HepG2 (cell line): ENCODE results near the gene ATP1A2. TPM values are rescaled to one million over a fixed set of nuclear protein-coding genes. Genes with fewer than 3 reads are reported as not detected.

Experiments
- ATAD3A ChIP-seq: sonication (generic); formaldehyde crosslinking; IDR thresholded peaks from 2 replicates; pipeline ENCODE4 v1.4.0; 2020; ENCODE audit warnings: missing genetic modification reagents
- CC2D1A ChIP-seq: sonication (generic); formaldehyde crosslinking; IDR thresholded peaks from 2 replicates; pipeline ENCODE4 v1.8.1; 2023; ENCODE audit warnings: mild to moderate bottlenecking, missing genetic modification reagents
- NFATC3 ChIP-seq: sonication (generic); formaldehyde crosslinking; IDR thresholded peaks from 2 replicates; pipeline ENCODE4 v1.5.1; 2020; ENCODE audit warnings: mild to moderate bottlenecking, missing genetic modification reagents
- NFYC ChIP-seq: IDR thresholded peaks from 2 replicates; pipeline ENCODE4 v1.6.1; 2016; ENCODE audit warnings: missing genetic modification reagents, missing compliant biosample characterization
- RXRB ChIP-seq: IDR thresholded peaks from 2 replicates; pipeline ENCODE4 v1.6.1; 2016; ENCODE audit warnings: borderline replicate concordance, missing genetic modification reagents, missing compliant biosample characterization
- SIX4 ChIP-seq: sonication (generic); formaldehyde crosslinking; IDR thresholded peaks from 2 replicates; pipeline ENCODE4 v1.4.0; 2020; ENCODE audit warnings: missing genetic modification reagents
- SOX13 ChIP-seq, 3 experiments: fragments of 450-650 bp in 1 of 3; sonication (generic) in 1 of 3; formaldehyde crosslinking in 1 of 3; IDR thresholded peaks in 2 of 3; conservative IDR thresholded peaks in 1 of 3; 2 replicates each; pipeline versions ENCODE4 v1.5.0 to v1.6.1; 2016 to 2020; ENCODE audit warnings: antibody characterized with exemption in 1 of 3, mild to moderate bottlenecking in 1 of 3, missing compliant biosample characterization in 1 of 3, missing genetic modification reagents in 1 of 3, moderate library complexity in 1 of 3
- SOX5 ChIP-seq: IDR thresholded peaks from 2 replicates; pipeline ENCODE4 v1.6.1; 2016; ENCODE audit warnings: borderline replicate concordance
- SRSF9 ChIP-seq: fragments of 200-400 bp; formaldehyde crosslinking; IDR thresholded peaks from 2 replicates; pipeline ENCODE4 v1.6.1; 2018; ENCODE audit warnings: borderline replicate concordance, mild to moderate bottlenecking, low read depth, low read length; ENCODE audit not compliant: insufficient read depth, poor library complexity, severe bottlenecking
- ZNF180 ChIP-seq: sonication (generic); formaldehyde crosslinking; IDR thresholded peaks from 2 replicates; pipeline ENCODE4 v1.4.0; 2020; ENCODE audit warnings: low read depth, missing genetic modification reagents, borderline replicate concordance
- ZNF296 ChIP-seq: sonication (generic); formaldehyde crosslinking; conservative IDR thresholded peaks from 2 replicates; pipeline ENCODE4 v1.5.0; 2020; ENCODE audit warnings: mild to moderate bottlenecking, missing genetic modification reagents
- ZNF709 ChIP-seq: sonication (generic); formaldehyde crosslinking; IDR thresholded peaks from 2 replicates; pipeline ENCODE4 v1.5.0; 2020; ENCODE audit warnings: mild to moderate bottlenecking, missing genetic modification reagents
- ZNF775 ChIP-seq: sonication (generic); formaldehyde crosslinking; IDR thresholded peaks from 2 replicates; pipeline ENCODE4 v1.4.0; 2020; ENCODE audit warnings: missing genetic modification reagents, mild to moderate bottlenecking, moderate library complexity, borderline replicate concordance
- ZNF780A ChIP-seq: sonication (generic); formaldehyde crosslinking; IDR thresholded peaks from 2 replicates; pipeline ENCODE4 v1.8.0; 2022; ENCODE audit warnings: mild to moderate bottlenecking, missing genetic modification reagents, moderate library complexity
- polyA plus RNA-seq, 8 experiments: library from polyadenylated mRNA; depleted of rRNA in 3 of 8; stranded (reverse) in 7 of 8; unstranded in 1 of 8; fragments of >200 nt; fragmentation: Illumina TruSeq in 4 of 8; extraction: Trizol in 4 of 8; gene quantifications; 2 replicates each; pipeline versions ENCODE4 v1.2.1 to v1.2.3, GENCODE V29; 2011 to 2016; ENCODE audit warnings: low read depth in 4 of 8, missing spikeins in 1 of 8, mixed read lengths in 1 of 8; ENCODE audit not compliant: insufficient read depth in 1 of 8
- total RNA-seq, 5 experiments: library from RNA; depleted of rRNA; stranded (reverse); fragments of >200 nt; fragmentation: Illumina TruSeq; extraction: Trizol; gene quantifications; 2 replicates each; pipeline ENCODE4 v1.2.3, GENCODE V29; 2016; ENCODE audit warnings: low read depth in 1 of 5
- TF ChIP-seq, protein P1 (sequence below): sonication (generic); formaldehyde crosslinking; IDR thresholded peaks from 2 replicates; pipeline ENCODE4 v1.5.0; 2020; ENCODE audit warnings: missing genetic modification reagents, mild to moderate bottlenecking, borderline replicate concordance
- TF ChIP-seq, protein P2 (sequence below): sonication (generic); formaldehyde crosslinking; IDR thresholded peaks from 2 replicates; pipeline ENCODE4 v1.8.1; 2023; ENCODE audit warnings: mild to moderate bottlenecking, moderate library complexity, missing genetic modification reagents
- TF ChIP-seq, protein P3 (sequence below): IDR thresholded peaks from 2 replicates; pipeline ENCODE4 v1.6.1; 2012; ENCODE audit warnings: inconsistent platforms
- TF ChIP-seq, protein P4 (sequence below): sonication (generic); formaldehyde crosslinking; IDR thresholded peaks from 2 replicates; pipeline ENCODE4 v1.4.0; 2020; ENCODE audit warnings: mild to moderate bottlenecking, missing genetic modification reagents

ATP1A2 gene
- total and polyA plus RNA-seq, 2 of the 13 experiments (the other 11 are each of a cell fraction or from before 2014, with no cell fraction given), result 0.16 TPM; not detected in 1

DNA sequence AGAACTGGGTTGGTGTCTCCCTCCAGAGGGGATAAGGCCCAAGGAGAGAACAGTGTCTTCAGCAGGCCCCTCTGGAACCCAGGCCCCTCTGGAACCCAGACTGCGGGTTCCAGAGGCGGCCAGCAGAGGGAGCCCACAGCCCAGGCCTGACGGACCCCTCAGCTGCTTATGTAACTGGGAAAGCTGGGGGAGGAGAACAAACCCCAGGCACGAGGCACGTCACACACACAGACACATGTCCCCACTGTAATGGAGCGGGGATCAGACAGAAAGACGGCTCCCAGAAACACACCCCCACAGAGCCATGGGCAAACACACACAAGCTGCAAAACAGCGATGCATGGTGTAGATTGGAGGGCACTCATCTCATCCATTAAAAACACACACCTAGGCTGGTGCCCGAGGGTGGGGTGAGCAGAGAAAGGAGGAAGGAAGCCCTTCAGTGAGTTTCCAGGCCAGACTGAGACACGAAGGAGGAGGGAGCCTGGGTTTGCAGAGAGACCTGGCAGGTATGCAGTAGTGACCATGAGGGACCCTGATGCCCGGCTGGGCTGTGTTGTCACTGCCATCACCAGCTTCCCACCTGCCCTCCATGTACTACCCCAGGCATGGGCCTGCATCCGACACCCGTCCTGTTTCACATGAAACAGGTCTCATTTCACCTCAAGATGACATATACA lies 14.4 kb upstream of the ATP1A2 start (continued):
- TF ChIP-seq NFYC (CRISPR knock-in tag) (no peak), NFATC3 (CRISPR knock-in tag) (no peak), ZNF780A (CRISPR knock-in tag) (no peak), CC2D1A (CRISPR knock-in tag) (0 out of 2 replicates have a peak, but pooled peaks have one; percentile 42), ZNF709 (peak; percentile 59; the same call in 1 of the 2 replicates), SRSF9 (no peak), RXRB (no peak), SOX13 (IDR thresholded peaks at IDR 0.05) (no peak), SOX13 (CRISPR knock-in tag; conservative IDR thresholded peaks at IDR 0.05 in 1 of 2, IDR thresholded peaks at IDR 0.05 in 1 of 2) (peak in 1 of 2 experiments; percentile 39; a peak in 1 of 4 replicates), ATAD3A (CRISPR knock-in tag) (no peak), ZNF180 (CRISPR knock-in tag) (no peak), SIX4 (CRISPR knock-in tag) (no peak), SOX5 (peak; percentile 37; the same call in 1 of the 2 replicates), ZNF775 (CRISPR knock-in tag) (no peak), ZNF296 (CRISPR knock-in tag) (no peak)
- TF ChIP-seq, protein P1, sequence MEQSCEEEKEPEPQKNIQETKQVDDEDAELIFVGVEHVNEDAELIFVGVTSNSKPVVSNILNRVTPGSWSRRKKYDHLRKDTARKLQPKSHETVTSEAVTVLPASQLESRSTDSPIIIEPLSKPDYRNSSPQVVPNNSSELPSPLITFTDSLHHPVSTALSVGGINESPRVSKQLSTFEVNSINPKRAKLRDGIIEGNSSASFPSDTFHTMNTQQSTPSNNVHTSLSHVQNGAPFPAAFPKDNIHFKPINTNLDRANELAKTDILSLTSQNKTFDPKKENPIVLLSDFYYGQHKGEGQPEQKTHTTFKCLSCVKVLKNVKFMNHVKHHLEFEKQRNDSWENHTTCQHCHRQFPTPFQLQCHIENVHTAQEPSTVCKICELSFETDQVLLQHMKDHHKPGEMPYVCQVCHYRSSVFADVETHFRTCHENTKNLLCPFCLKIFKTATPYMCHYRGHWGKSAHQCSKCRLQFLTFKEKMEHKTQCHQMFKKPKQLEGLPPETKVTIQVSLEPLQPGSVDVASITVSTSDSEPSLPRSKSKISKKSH (CRISPR knock-in tag), result peak; percentile 54; the same call in 1 of the 2 replicates
- TF ChIP-seq, protein P2, sequence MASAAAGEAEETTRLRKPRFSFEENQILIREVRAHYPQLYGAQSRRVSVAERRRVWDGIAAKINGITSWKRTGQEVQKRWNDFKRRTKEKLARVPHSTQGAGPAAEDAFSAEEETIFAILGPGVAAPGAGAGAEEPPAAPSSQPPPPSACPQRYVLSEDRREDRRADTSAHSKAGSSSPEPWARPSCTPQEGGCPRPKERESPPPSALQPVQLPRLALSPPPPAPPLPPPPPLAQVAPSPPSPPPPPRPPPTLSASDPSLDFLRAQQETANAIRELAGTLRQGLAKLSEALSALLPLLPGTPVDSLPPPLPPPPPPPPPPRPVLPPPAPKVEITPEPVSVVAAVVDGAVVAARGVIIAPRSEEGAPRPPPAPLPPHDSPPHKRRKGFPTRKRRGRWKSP, result peak; percentile 61; the same call in 1 of the 2 replicates
- TF ChIP-seq, protein P3, sequence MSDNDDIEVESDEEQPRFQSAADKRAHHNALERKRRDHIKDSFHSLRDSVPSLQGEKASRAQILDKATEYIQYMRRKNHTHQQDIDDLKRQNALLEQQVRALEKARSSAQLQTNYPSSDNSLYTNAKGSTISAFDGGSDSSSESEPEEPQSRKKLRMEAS, result peak; percentile 90
- TF ChIP-seq, protein P4, sequence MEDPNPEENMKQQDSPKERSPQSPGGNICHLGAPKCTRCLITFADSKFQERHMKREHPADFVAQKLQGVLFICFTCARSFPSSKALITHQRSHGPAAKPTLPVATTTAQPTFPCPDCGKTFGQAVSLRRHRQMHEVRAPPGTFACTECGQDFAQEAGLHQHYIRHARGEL (CRISPR knock-in tag), result no peak
